Stimulated activated CD4-positive, alpha-beta T cell treated with anti-CD3 and anti-CD28 coated beads, Interleukin-15, amount 100 ng/mL, for 24 hours (primary cell): ENCODE results near the gene OPA1.

Source experiments
- DNase-seq: peaks from one replicate; pipeline ENCODE4 v3.0.0-alpha.2; 2020

Gene OPA1

GRCh38 chr3:193744048-193744821 lies 151.2 kb downstream of the OPA1 start:
- DNase-seq, result no peak

- DNase-seq, result no peak
These were observed 152.0 kb downstream of the OPA1 start for GRCh38 chr3:193744822-193745684.

- no peak for DNase-seq
These were observed 153.8 kb downstream of the OPA1 start for GRCh38 chr3:193746832-193747231.
